Adrenal gland (tissue), 5 donors: ENCODE measurements around the gene SRPK3.

Experiments
- POLR2A ChIP-seq, 2 donors: fragments of 450-650 bp; IDR thresholded peaks; one replicate each; pipeline ENCODE4 v1.6.1; 2017; ENCODE audit warnings: antibody characterized with exemption in 2 of 2, mild to moderate bottlenecking in 2 of 2, moderate library complexity in 1 of 2
- TF ChIP-seq, protein P1 (sequence below), 6 experiments: fragments of 450-650 bp in 4 of 6; fragments of 200-600 bp in 2 of 6; sonication (generic) in 1 of 6; IDR thresholded peaks; 1 replicate in 5 of 6; 2 replicates in 1 of 6; pipeline versions ENCODE4 v1.5.1 to v1.8.0; 2016 to 2021; ENCODE audit warnings: antibody characterized with exemption in 6 of 6, mild to moderate bottlenecking in 2 of 6, moderate library complexity in 1 of 6
- donor health status: DM: no; HTN: no; CAD: no.

- TF ChIP-seq, protein P1, sequence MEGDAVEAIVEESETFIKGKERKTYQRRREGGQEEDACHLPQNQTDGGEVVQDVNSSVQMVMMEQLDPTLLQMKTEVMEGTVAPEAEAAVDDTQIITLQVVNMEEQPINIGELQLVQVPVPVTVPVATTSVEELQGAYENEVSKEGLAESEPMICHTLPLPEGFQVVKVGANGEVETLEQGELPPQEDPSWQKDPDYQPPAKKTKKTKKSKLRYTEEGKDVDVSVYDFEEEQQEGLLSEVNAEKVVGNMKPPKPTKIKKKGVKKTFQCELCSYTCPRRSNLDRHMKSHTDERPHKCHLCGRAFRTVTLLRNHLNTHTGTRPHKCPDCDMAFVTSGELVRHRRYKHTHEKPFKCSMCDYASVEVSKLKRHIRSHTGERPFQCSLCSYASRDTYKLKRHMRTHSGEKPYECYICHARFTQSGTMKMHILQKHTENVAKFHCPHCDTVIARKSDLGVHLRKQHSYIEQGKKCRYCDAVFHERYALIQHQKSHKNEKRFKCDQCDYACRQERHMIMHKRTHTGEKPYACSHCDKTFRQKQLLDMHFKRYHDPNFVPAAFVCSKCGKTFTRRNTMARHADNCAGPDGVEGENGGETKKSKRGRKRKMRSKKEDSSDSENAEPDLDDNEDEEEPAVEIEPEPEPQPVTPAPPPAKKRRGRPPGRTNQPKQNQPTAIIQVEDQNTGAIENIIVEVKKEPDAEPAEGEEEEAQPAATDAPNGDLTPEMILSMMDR (IDR thresholded peaks at IDR 0.05): no peak
- no peak for TF ChIP-seq POLR2A (IDR thresholded peaks at IDR 0.05)
Measured at GRCh38 chrX:153813161-153813560, 32.3 kb downstream of the SRPK3 start.
